C4-2B (cell line): Measurements from ENCODE around the gene IBA57.

ENCODE experiments used
- H3K27ac ChIP-seq: fragments of 450-650 bp; 2 replicates; pipeline ENCODE4 v1.5.1; 2017
- CTCF ChIP-seq: fragments of 450-650 bp; conservative IDR thresholded peaks from 2 replicates; pipeline ENCODE4 v1.5.1; 2017; ENCODE audit warnings: mild to moderate bottlenecking
- ZFX ChIP-seq: fragments of 450-650 bp; IDR thresholded peaks from 2 replicates; pipeline ENCODE4 v1.6.1; 2017

IBA57 gene

GRCh38 chr1:228165372-228166169 lies at the start of gene IBA57:
TSS of gene IBA57 (plus strand) at chr1:228165804. CDS start at chr1:228165817, 13 bp downstream.
- TF ChIP-seq ZFX (peak; percentile 88; the same call in 1 of the 2 replicates), CTCF (peak; percentile 99)
- H3K27ac ChIP-seq: peak within 1 kb of the TSS; percentile 94

GRCh38 chr1:228117335-228117734 lies 48.3 kb upstream of the IBA57 start:
- TF ChIP-seq CTCF (no peak), ZFX (no peak)
- H3K27ac ChIP-seq: no peak overlapping the region

DNA sequence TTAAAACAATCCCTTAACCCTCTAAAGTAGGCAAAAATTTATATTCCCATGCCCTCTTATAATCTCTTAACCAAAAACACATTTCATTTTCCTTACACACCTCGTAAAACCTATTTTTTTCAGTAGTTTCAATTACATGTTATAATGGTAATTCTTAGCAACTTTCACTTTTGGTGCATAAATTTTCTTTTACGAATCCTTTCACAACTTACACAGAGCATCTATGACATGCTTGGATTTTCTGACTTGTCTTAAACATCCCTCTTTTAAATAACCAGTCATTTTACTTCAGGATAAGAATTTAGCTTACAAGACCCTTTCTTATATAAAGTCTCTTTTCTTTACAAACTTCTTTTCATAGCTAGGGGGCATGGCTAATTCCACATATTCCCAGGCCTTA lies 47.6 kb upstream of the IBA57 start:
- TF ChIP-seq ZFX: no peak
- TF ChIP-seq CTCF: no peak
- H3K27ac ChIP-seq: no peak overlapping the region

DNA sequence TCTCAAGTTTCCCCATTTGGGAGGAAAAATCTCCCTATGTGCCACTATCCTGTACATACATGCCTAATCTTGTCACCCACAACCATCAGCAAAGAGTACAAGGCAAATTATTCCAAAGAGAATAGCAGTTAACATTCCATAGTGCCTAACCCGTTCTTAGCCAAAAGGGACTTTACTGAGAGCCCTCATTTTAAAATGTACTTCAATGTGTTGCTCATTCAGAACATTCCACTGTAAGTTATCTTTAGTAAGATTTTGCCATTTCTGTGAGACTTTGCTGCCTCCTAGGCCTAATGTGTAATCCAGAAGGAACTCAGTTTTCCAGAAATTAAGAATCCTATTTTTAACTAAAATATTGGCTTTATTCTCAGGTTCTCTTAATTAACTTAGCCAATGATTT lies 45.3 kb upstream of the IBA57 start:
- TF ChIP-seq CTCF (no peak), ZFX (no peak)
- H3K27ac ChIP-seq: no peak overlapping the region

DNA sequence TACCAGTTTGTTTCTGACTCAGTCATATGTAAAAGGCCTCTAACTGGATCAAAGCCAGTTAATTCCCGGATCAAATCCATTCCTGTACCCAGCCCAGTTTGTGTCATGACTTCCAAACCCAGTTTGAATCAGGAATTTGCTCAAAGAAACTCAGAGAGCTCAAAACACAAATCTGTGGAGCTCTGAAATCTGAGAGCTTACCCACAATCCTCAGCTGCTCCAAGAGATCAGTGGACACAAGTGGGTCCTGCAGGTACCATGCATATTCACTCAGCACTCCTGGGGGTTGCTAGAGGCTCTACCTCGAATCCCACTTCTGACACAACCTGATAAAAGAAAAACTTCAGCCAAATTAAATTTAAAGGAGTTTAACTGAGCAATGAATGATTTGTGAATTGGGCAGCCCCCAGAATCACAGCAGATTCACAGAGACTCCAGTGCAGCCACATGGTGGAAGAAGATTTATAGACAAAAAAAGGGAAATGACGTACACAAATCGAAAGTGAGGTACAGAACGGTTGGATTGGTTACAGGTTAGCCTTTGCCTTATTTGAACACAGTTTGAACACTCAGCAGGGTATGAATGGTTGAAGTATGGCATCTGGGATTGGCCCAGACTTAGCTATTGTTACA lies 44.6 kb upstream of the IBA57 start:
- H3K27ac ChIP-seq: no peak overlapping the region
- TF ChIP-seq ZFX (no peak), CTCF (no peak)

DNA sequence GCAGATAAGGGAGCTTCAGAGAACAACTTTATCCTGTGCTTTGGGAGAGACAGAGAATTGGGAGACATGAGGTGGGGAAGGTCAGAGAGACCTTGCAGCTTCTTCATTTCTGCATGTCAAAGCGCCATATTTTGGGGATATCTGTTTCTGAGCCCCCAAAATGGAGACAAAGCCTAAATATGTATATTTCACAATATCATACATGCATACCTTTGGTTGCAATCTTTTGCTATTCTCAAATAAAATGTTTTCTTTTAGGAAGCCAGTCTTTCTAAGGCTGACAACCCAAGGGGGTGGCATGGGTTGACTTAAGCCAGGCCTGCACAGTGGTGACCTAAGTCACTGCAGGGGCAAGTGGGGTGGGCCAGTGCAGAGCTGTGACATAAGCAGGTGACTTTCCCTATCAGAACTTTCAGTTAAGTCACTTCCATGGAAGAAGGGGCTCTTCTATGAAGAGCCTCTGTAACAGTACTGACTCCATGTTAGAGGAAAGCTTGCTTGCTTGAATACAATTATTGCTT lies 42.6 kb upstream of the IBA57 start:
- TF ChIP-seq ZFX: no peak
- TF ChIP-seq CTCF: no peak
- no peak overlapping the region for H3K27ac ChIP-seq

DNA sequence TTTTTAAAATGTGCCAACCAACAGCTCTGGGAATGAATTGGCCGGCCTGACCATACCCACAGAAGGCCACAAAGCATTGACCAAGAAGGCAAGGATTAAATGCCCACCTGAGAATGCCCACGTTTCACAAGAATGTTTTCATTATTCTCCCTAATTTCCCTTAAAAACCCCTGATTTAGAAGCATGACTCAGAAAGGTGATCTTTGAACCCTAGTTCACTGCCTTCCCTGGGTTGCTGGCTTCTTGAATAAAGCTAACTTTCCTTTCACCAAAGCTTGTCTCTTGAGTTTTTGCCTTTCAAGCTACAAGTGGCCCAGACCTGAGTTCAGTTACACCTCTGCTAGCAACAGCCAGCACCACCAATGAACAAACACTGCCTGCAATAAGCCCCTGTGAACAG lies 42.1 kb upstream of the IBA57 start:
- H3K27ac ChIP-seq: no peak overlapping the region
- no peak for TF ChIP-seq ZFX
- TF ChIP-seq CTCF: no peak
